Colonic mucosa (tissue), 4 donors: ENCODE results near the gene TRUB1. TPM values are rescaled to one million over a fixed set of nuclear protein-coding genes. Genes with fewer than 3 reads are reported as not detected.

ENCODE experiments used
- DNase-seq: peaks from one replicate; pipeline ENCODE4 v3.0.0-alpha.2; 2020
- H3K27ac ChIP-seq: fragments of 200-600 bp; one replicate; pipeline ENCODE4 v1.8.0; 2021
- H3K27me3 ChIP-seq: fragments of 200-600 bp; one replicate; pipeline ENCODE4 v1.8.0; 2021
- H3K36me3 ChIP-seq: fragments of 200-600 bp; one replicate; pipeline ENCODE4 v1.8.0; 2021
- H3K4me1 ChIP-seq: fragments of 200-600 bp; one replicate; pipeline ENCODE4 v1.8.0; 2021; ENCODE audit warnings: mild to moderate bottlenecking
- H3K4me3 ChIP-seq: fragments of 200-600 bp; one replicate; pipeline ENCODE4 v1.8.0; 2021
- H3K9ac ChIP-seq, 2 donors: one replicate each; pipeline ENCODE4 v1.7.0; 2013; ENCODE audit warnings: control low read depth in 2 of 2, low read depth in 2 of 2, low read length in 2 of 2
- H3K9me3 ChIP-seq: fragments of 200-600 bp; one replicate; pipeline ENCODE4 v1.8.0; 2021
- CTCF ChIP-seq: fragments of 200-600 bp; IDR thresholded peaks from one replicate; pipeline ENCODE4 v1.8.0; 2022; ENCODE audit warnings: antibody characterized with exemption, mild to moderate bottlenecking
- intact Hi-C: fragments of 100-400 bp; cut with DNase I; formaldehyde crosslinking; loops from one replicate; pipeline ENCODE4 v1.14.1; 2022
- total RNA-seq, 2 donors: library from RNA; stranded (reverse); fragmentation: NEBNext Ultra II Directional in 1 of 2; extraction: Animal tissue kit (Norgen Biotek cat#: 25700) in 1 of 2; gene quantifications; one replicate each; pipeline ENCODE4 v1.2.1, GENCODE V29; 2021
- donor health status: healthy.
- donor health status: DM: no; HTN: no; CAD: no.
- donor health status: DM: no; HTN: no; CAD: no.

The TRUB1 gene
- total RNA-seq, 2 donors from 2014 or later, result 15.1 to 20.3 TPM

- no peaks in the 10 kb centered on the region for H3K36me3 ChIP-seq
- no peaks in the 10 kb centered on the region for H3K27me3 ChIP-seq
- no peak for DNase-seq
- H3K27ac ChIP-seq, result no peak overlapping the region
- intact Hi-C loops, result no loop called here
- H3K4me1 ChIP-seq, result no peaks in the 10 kb centered on the region
- H3K9ac ChIP-seq, result no peak overlapping the region
- no peak overlapping the region for H3K4me3 ChIP-seq
- TF ChIP-seq CTCF, result no peak
- no peaks in the 10 kb centered on the region for H3K9me3 ChIP-seq
Observed at GRCh38 chr10:115003396-115003795, 65.4 kb downstream of the TRUB1 start.

- Histone ChIP-seq H3K9ac (no peak overlapping the region), H3K36me3 (no peaks in the 10 kb centered on the region), H3K27ac (no peak overlapping the region), H3K9me3 (no peaks in the 10 kb centered on the region), H3K4me1 (no peaks in the 10 kb centered on the region), H3K27me3 (no peaks in the 10 kb centered on the region), H3K4me3 (no peak overlapping the region)
- intact Hi-C loops, result no loop called here
- DNase-seq, result no peak
- TF ChIP-seq CTCF, result no peak
Observed at GRCh38 chr10:115004236-115004862, 66.4 kb downstream of the TRUB1 start.

- Histone ChIP-seq H3K4me1 (no peaks in the 10 kb centered on the region), H3K4me3 (no peak overlapping the region), H3K27ac (no peak overlapping the region), H3K36me3 (no peaks in the 10 kb centered on the region), H3K27me3 (no peaks in the 10 kb centered on the region), H3K9me3 (no peaks in the 10 kb centered on the region), H3K9ac (no peak overlapping the region)
- TF ChIP-seq CTCF, result no peak
- intact Hi-C loops, result no loop called here
- DNase-seq, result no peak
Observed at GRCh38 chr10:115005771-115006170, 67.8 kb downstream of the TRUB1 start.

- Histone ChIP-seq H3K4me1 (no peaks in the 10 kb centered on the region), H3K36me3 (no peaks in the 10 kb centered on the region), H3K27me3 (no peaks in the 10 kb centered on the region), H3K9ac (no peak overlapping the region), H3K9me3 (no peaks in the 10 kb centered on the region), H3K27ac (no peak overlapping the region), H3K4me3 (no peak overlapping the region)
- intact Hi-C loops, result no loop called here
- DNase-seq, result no peak
- no peak for TF ChIP-seq CTCF
Observed at GRCh38 chr10:115018185-115018931, 80.4 kb downstream of the TRUB1 start.

GRCh38 chr10:115020449-115020848 is 82.5 kb downstream of the TRUB1 start:
- H3K9ac ChIP-seq, result no peak overlapping the region
- TF ChIP-seq CTCF, result no peak

More at GRCh38 chr10:115020449-115020848, 82.5 kb downstream of the TRUB1 start:
- no peak overlapping the region for H3K27ac ChIP-seq
- H3K4me1 ChIP-seq, result no peaks in the 10 kb centered on the region
- DNase-seq, result no peak
- no peak overlapping the region for H3K4me3 ChIP-seq
- H3K9me3 ChIP-seq, result no peaks in the 10 kb centered on the region
- no peaks in the 10 kb centered on the region for H3K27me3 ChIP-seq
- H3K36me3 ChIP-seq, result no peaks in the 10 kb centered on the region
- intact Hi-C loops, result no loop called here
